HL-60 (cell line): ENCODE results near the gene DCAKD.

ENCODE experiments used
- DNase-seq, 2 experiments: peaks; one replicate each; pipeline ENCODE4 v3.0.0-alpha.2; 2010 to 2020; ENCODE audit warnings: low read depth in 1 of 2, low spot score in 1 of 2
- H3K27ac ChIP-seq: fragments of 250-450 bp; sonication (Bioruptor Pico); replicated peaks from 2 replicates; pipeline ENCODE4 v1.5.1; 2020; ENCODE audit warnings: mild to moderate bottlenecking, moderate library complexity
- H3K27me3 ChIP-seq: fragments of 250-450 bp; sonication (Bioruptor Pico); 2 replicates; pipeline ENCODE4 v1.5.1; 2021; ENCODE audit warnings: mild to moderate bottlenecking, moderate library complexity; ENCODE audit not compliant: insufficient read depth, poor library complexity, severe bottlenecking
- H3K4me3 ChIP-seq: replicated peaks from 2 replicates; pipeline ENCODE4 v1.5.1; 2011; ENCODE audit warnings: mild to moderate bottlenecking, control low read depth, low read length; ENCODE audit not compliant: insufficient read depth
- GABPA ChIP-seq: IDR thresholded peaks from 2 replicates; pipeline ENCODE4 v1.6.1; 2012; ENCODE audit warnings: low read depth
- POLR2AphosphoS5 ChIP-seq: IDR thresholded peaks from 2 replicates; pipeline ENCODE4 v1.6.1; 2012; ENCODE audit warnings: low read depth
- SPI1 ChIP-seq: IDR thresholded peaks from 2 replicates; pipeline ENCODE4 v1.6.1; 2012; ENCODE audit warnings: low read depth, mild to moderate bottlenecking, borderline replicate concordance
- TF ChIP-seq, protein P1 (sequence below): IDR thresholded peaks from 2 replicates; pipeline ENCODE4 v1.6.1; 2012; ENCODE audit warnings: low read depth; ENCODE audit not compliant: insufficient replicate concordance
- TF ChIP-seq, protein P2 (sequence below): IDR thresholded peaks from one replicate; pipeline ENCODE4 v1.5.1; 2011; ENCODE audit warnings: low read length, control low read depth, inconsistent platforms; ENCODE audit not compliant: insufficient read depth

DCAKD gene

DNA sequence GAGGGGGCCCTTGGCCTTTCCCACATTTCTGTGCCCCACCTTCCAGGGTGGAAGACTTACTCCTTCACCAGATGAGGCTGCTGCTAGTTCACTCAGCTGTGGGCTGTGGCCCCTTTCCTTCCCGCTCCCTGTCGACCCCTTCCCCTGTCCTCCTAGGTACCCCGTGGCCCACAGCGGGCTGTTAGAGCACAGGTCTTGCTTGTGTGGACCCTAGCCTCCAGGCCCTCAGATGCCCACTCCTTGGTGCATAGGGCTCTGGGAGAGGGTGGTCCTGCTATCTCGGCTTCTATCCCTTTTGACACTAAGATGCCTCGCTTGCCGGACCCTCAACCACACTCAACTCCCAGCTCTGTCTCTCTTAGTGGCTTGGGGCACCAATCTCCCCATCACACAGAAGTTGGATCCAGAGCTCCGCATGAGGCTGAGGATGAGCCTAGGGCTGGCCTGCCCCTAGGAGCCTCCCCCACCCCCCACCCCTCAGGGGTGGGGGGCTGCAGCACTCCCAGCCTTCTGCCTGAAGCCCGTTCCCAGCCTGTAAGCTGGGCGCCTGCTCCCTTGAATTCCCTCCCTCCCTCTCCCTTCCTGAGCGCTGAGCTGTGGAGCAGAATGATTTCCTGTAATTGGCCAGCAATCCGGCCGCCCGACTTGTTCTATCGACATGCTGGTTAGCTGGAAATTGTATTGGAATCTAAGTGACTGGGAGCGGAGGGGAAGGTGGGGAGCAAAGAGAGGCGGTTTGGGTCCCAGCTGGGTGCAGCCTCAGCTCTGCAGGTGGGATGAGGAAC, 30.9 kb downstream of the DCAKD start:
- Histone ChIP-seq H3K27ac (no peak overlapping the region), H3K27me3 (peaks cover 27% of the 10 kb centered on the region), H3K4me3 (no peak overlapping the region)
- TF ChIP-seq POLR2AphosphoS5, result no peak
- TF ChIP-seq, protein P1, sequence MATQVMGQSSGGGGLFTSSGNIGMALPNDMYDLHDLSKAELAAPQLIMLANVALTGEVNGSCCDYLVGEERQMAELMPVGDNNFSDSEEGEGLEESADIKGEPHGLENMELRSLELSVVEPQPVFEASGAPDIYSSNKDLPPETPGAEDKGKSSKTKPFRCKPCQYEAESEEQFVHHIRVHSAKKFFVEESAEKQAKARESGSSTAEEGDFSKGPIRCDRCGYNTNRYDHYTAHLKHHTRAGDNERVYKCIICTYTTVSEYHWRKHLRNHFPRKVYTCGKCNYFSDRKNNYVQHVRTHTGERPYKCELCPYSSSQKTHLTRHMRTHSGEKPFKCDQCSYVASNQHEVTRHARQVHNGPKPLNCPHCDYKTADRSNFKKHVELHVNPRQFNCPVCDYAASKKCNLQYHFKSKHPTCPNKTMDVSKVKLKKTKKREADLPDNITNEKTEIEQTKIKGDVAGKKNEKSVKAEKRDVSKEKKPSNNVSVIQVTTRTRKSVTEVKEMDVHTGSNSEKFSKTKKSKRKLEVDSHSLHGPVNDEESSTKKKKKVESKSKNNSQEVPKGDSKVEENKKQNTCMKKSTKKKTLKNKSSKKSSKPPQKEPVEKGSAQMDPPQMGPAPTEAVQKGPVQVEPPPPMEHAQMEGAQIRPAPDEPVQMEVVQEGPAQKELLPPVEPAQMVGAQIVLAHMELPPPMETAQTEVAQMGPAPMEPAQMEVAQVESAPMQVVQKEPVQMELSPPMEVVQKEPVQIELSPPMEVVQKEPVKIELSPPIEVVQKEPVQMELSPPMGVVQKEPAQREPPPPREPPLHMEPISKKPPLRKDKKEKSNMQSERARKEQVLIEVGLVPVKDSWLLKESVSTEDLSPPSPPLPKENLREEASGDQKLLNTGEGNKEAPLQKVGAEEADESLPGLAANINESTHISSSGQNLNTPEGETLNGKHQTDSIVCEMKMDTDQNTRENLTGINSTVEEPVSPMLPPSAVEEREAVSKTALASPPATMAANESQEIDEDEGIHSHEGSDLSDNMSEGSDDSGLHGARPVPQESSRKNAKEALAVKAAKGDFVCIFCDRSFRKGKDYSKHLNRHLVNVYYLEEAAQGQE, result no peak
- TF ChIP-seq, protein P2, sequence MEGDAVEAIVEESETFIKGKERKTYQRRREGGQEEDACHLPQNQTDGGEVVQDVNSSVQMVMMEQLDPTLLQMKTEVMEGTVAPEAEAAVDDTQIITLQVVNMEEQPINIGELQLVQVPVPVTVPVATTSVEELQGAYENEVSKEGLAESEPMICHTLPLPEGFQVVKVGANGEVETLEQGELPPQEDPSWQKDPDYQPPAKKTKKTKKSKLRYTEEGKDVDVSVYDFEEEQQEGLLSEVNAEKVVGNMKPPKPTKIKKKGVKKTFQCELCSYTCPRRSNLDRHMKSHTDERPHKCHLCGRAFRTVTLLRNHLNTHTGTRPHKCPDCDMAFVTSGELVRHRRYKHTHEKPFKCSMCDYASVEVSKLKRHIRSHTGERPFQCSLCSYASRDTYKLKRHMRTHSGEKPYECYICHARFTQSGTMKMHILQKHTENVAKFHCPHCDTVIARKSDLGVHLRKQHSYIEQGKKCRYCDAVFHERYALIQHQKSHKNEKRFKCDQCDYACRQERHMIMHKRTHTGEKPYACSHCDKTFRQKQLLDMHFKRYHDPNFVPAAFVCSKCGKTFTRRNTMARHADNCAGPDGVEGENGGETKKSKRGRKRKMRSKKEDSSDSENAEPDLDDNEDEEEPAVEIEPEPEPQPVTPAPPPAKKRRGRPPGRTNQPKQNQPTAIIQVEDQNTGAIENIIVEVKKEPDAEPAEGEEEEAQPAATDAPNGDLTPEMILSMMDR, result no peak
- no peak for TF ChIP-seq GABPA
- TF ChIP-seq SPI1, result no peak
- no peak for DNase-seq

DNA sequence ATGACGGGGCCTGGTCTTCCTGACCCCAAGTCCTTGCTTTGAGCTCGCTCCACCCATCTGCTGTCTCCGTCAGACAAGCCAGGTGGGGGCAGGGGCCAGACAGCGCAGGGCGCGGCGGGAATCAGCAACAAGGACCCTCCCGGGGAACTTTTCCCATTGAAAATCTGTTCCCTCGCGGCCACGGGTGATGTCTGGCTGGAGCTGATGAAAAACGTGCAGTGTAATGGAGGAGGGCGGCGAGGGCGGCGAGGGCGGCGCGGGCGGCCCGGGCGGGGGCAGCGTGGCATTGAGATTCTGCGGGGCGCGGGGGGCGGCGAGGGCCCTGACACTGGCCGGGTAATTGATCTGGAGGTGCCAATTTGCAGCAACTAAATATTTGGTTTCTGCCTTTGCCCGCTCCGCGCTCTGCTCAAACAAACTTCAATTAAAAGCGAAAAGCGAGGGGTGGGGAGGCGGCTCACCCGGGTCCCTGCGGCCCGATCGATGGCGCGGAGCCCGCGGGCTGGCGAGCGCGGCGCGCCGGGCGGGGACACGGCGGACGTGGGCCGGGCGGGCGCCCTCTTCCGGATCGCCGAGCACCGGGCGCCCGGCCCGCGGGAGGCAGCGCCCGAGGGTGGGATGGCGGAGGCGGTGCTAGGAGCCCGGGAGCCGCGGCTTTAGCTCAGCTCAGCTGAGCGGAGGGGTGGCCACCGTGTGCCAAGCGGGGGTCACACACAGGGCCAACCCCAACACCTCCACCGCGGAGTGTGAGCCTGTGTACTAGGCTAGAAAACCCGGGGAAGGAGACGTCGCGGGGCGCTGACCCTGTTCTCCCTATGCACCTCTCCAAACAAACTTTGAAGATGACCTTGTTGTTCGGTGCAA, 32.4 kb downstream of the DCAKD start:
- DNase-seq, result peak in 1 of 2 experiments; percentile 25
- Histone ChIP-seq H3K4me3 (peak overlapping the region; percentile 24), H3K27me3 (peaks cover 27% of the 10 kb centered on the region), H3K27ac (no peak overlapping the region)
- no peak for TF ChIP-seq POLR2AphosphoS5
- TF ChIP-seq, protein P1, result no peak
- TF ChIP-seq, protein P2, result no peak
- no peak for TF ChIP-seq SPI1
- no peak for TF ChIP-seq GABPA

DNA sequence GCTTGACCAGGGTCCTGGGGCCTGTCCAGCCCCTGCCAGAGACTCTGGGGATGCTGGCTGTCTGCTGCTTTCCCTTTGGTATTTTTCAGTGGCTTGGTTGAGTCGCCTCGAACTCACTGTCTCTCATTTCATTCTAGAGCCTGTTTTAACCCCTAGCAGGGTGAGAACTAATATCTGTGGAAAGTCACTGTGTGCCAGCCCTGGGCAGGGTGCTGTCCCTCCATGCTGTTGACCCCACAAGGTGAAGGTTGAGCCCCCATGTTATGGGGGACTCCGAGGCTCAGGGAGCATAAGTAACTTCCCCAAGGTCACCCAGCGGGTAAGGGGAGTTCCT, 33.0 kb downstream of the DCAKD start:
- no peak for DNase-seq
- Histone ChIP-seq H3K27ac (no peak overlapping the region), H3K27me3 (peaks cover 27% of the 10 kb centered on the region), H3K4me3 (no peak overlapping the region)
- TF ChIP-seq, protein P1, result no peak
- TF ChIP-seq POLR2AphosphoS5 (no peak), SPI1 (no peak), GABPA (no peak)
- TF ChIP-seq, protein P2, result no peak
